ENCODE measurements around the gene PSMD9.

DNA sequence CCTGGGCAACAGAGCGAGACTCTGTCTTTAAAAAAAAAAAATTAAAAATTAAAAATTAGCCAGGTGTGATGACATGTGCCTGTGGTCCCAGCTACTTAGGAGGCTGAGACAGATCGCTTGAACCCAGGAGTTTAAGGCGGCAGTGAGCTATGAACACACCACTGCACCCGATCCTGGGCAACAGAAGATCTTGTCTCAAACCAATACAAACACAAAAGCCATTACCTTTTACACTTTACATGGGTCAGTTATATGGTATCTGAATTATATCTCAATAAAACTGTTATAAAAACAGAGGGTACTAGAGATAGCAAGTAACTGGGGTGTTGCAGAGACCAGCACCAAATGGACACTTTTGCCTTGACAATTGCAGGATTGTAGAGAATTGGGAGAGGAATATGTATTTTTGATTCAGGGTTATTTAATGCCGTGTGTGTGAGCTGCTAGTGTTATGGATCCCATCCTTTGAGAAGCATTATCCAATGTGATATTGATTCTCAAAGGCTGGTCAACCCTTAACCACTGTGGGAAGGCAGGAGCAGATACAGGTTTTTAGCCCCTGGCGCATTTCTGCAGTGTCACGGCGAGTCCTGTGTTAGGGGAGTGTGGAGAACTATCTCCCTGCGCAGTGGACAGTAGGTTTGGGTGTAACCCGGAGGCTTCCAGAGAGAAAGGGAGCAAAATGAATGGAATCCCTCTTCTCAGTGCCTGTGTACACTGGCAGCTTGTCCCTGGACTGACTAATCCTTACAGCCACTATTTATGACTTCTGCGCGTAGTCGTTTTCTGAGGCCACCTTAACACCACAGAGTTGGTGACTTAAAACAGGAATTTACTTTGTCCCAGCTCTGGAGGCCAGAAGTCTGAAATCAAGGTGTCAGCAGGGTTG, 4.3 kb downstream of the PSMD9 start:
- TF ChIP-seq, protein P1, sequence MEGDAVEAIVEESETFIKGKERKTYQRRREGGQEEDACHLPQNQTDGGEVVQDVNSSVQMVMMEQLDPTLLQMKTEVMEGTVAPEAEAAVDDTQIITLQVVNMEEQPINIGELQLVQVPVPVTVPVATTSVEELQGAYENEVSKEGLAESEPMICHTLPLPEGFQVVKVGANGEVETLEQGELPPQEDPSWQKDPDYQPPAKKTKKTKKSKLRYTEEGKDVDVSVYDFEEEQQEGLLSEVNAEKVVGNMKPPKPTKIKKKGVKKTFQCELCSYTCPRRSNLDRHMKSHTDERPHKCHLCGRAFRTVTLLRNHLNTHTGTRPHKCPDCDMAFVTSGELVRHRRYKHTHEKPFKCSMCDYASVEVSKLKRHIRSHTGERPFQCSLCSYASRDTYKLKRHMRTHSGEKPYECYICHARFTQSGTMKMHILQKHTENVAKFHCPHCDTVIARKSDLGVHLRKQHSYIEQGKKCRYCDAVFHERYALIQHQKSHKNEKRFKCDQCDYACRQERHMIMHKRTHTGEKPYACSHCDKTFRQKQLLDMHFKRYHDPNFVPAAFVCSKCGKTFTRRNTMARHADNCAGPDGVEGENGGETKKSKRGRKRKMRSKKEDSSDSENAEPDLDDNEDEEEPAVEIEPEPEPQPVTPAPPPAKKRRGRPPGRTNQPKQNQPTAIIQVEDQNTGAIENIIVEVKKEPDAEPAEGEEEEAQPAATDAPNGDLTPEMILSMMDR (IDR thresholded peaks at IDR 0.05), result no peak
- TF ChIP-seq POLR2A (IDR thresholded peaks at IDR 0.05) (no peak), EP300 (IDR thresholded peaks at IDR 0.05; ENCODE audit: low read depth) (no peak), POLR2AphosphoS5 (IDR thresholded peaks at IDR 0.05) (no peak)

Measured in transverse colon (tissue), 4 donors.